ENCODE data around the gene GSTM3.
A peak's percentile ranks its signal among the peaks of the same experiment; 100 is the strongest.
"Not testable (repeated sequence)": the region's sequence is repeated elsewhere in the genome, so short reads cannot be mapped to it uniquely, and the experiment has no call there.

The GSTM3 gene

GRCh38 chr1:109725510-109725909 lies 15.3 kb downstream of the GSTM3 start:
- DNase-seq, result no peak

GRCh38 chr1:109724933-109725332 lies 15.9 kb downstream of the GSTM3 start:
- DNase-seq, result no peak

GRCh38 chr1:109722908-109723691 lies 17.7 kb downstream of the GSTM3 start:
- DNase-seq, result no peak

GRCh38 chr1:109721971-109722370 lies 18.9 kb downstream of the GSTM3 start:
- DNase-seq, result no peak

GRCh38 chr1:109721042-109721441 lies 19.8 kb downstream of the GSTM3 start:
- no peak for DNase-seq

- no peak for DNase-seq
Measured at GRCh38 chr1:109719337-109719837, 21.5 kb downstream of the GSTM3 start.

- no peak for DNase-seq
Measured at GRCh38 chr1:109718495-109718894, 22.3 kb downstream of the GSTM3 start.

- no peak for DNase-seq
Measured at GRCh38 chr1:109717729-109718128, 23.1 kb downstream of the GSTM3 start.

- DNase-seq, result no peak
Measured at GRCh38 chr1:109716570-109717090, 24.2 kb downstream of the GSTM3 start.

GRCh38 chr1:109716121-109716520 lies 24.7 kb downstream of the GSTM3 start:
- no peak for DNase-seq

- DNase-seq, result no peak
Measured at GRCh38 chr1:109714661-109715372, 26.0 kb downstream of the GSTM3 start.

- DNase-seq, result no peak
Measured at GRCh38 chr1:109713636-109714035, 27.2 kb downstream of the GSTM3 start.

GRCh38 chr1:109712321-109712864 lies 28.4 kb downstream of the GSTM3 start:
- no peak for DNase-seq

- peak; percentile 15 for DNase-seq
Measured at GRCh38 chr1:109711593-109712320, 29.1 kb downstream of the GSTM3 start, which contains the start of gene GSTM5. TSS of gene GSTM5 (plus strand) at chr1:109712251. CDS start at chr1:109712313, 62 bp downstream.

GRCh38 chr1:109709822-109710221 lies 31.0 kb downstream of the GSTM3 start:
- DNase-seq, result not testable (repeated sequence)

- not testable (repeated sequence) for DNase-seq
Measured at GRCh38 chr1:109708949-109709348, 31.9 kb downstream of the GSTM3 start.

- no peak for DNase-seq
Measured at GRCh38 chr1:109705411-109705810, 35.4 kb downstream of the GSTM3 start.

GRCh38 chr1:109704173-109704572 lies 36.7 kb downstream of the GSTM3 start:
- DNase-seq, result no peak

GRCh38 chr1:109702940-109703339 lies 37.9 kb downstream of the GSTM3 start:
- not testable (repeated sequence) for DNase-seq

GRCh38 chr1:109697861-109698260 lies 43.0 kb downstream of the GSTM3 start:
- DNase-seq, result not testable (repeated sequence)

- DNase-seq, result no peak
Measured at GRCh38 chr1:109697066-109697465, 43.8 kb downstream of the GSTM3 start.

- DNase-seq, result not testable (repeated sequence)
Measured at GRCh38 chr1:109695138-109695537, 45.7 kb downstream of the GSTM3 start.

- not testable (repeated sequence) for DNase-seq
Measured at GRCh38 chr1:109694400-109694799, 46.4 kb downstream of the GSTM3 start.

Measured in activated naive CD4-positive, alpha-beta T cell treated with anti-CD3 and anti-CD28 coated beads, Interleukin-2, amount 50 U/mL, for 16 hours (primary cell).